ACHN (cell line): ENCODE data around the gene MUC5B.
"Not testable (repeated sequence)": the region's sequence is repeated elsewhere in the genome, so short reads cannot be mapped to it uniquely, and the experiment has no call there.

Experiments used
- DNase-seq: peaks from one replicate; pipeline ENCODE4 v3.0.0-alpha.2; 2015
- in situ Hi-C: cut with HindIII; loops from 2 replicates; pipeline ENCODE4 v1.10.0; 2017; ENCODE audit warnings: low sequenced_read_pairs, low pct_ligation_motif_present, low pct_unique_long_range_greater_than_20kb

MUC5B gene

GRCh38 chr11:1211838-1212237 lies 11.0 kb upstream of the MUC5B start:
- in situ Hi-C loops: no loop called here
- no peak for DNase-seq

DNA sequence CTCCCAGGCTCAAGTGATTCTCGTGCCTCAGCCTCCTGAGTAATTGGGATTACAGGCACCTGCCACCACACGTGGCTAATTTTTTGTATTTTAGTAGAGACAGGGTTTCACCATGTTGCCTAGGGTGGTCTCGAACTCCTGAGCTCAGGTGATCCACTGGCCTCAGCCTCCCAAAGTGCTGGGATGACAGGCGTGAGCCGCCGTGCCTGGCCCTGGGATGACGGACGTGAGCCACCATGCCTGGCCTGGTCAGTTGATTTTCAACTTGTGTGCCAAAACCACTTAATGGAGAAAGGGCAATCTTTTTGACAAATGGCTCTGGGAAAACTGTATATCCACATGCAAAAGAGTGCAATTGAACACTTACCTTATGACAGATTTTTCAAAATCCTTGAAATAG lies 7.0 kb upstream of the MUC5B start:
- in situ Hi-C loops, DNase-seq: not testable (repeated sequence)

GRCh38 chr11:1217151-1217550 lies 5.7 kb upstream of the MUC5B start:
- DNase-seq: no peak
- in situ Hi-C loops: no loop called here

GRCh38 chr11:1218256-1218787 lies 4.5 kb upstream of the MUC5B start:
- in situ Hi-C loops: no loop called here
- no peak for DNase-seq

DNA sequence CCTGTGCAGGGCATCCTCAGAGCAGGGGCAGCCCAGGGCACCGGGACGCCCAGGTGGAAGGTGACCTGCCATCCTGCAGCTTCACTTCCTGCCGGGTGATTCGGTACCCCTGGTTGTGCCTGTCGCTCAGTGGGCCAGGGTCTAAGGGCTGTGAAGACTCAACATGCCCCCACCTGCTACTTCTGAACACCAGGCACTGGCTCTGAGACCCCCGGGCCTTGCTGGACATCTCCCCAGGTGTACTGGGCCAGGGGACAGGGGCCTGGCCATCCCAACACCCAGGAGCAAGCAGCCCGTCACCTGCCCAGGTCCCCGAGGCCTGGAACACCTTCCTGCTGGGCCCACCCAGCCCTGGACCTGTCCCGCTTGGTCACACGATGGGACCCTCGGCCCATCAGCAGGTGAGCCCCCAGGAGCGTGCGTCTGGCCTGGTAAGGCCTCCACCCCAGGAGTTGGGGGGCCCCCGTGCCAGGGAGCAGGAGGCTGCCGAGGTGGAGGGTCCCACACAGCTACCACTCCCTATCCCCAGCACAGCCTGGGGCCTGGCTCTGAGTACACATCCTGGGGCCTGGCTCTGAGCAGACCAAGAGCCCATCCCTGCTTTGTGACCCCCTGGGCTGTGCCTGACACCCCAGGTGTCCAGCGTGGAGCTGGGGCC lies 3.9 kb upstream of the MUC5B start:
- no peak for DNase-seq
- in situ Hi-C loops: no loop called here

- in situ Hi-C loops: no loop called here
- no peak for DNase-seq
Measured at GRCh38 chr11:1219446-1219833, 3.4 kb upstream of the MUC5B start.

DNA sequence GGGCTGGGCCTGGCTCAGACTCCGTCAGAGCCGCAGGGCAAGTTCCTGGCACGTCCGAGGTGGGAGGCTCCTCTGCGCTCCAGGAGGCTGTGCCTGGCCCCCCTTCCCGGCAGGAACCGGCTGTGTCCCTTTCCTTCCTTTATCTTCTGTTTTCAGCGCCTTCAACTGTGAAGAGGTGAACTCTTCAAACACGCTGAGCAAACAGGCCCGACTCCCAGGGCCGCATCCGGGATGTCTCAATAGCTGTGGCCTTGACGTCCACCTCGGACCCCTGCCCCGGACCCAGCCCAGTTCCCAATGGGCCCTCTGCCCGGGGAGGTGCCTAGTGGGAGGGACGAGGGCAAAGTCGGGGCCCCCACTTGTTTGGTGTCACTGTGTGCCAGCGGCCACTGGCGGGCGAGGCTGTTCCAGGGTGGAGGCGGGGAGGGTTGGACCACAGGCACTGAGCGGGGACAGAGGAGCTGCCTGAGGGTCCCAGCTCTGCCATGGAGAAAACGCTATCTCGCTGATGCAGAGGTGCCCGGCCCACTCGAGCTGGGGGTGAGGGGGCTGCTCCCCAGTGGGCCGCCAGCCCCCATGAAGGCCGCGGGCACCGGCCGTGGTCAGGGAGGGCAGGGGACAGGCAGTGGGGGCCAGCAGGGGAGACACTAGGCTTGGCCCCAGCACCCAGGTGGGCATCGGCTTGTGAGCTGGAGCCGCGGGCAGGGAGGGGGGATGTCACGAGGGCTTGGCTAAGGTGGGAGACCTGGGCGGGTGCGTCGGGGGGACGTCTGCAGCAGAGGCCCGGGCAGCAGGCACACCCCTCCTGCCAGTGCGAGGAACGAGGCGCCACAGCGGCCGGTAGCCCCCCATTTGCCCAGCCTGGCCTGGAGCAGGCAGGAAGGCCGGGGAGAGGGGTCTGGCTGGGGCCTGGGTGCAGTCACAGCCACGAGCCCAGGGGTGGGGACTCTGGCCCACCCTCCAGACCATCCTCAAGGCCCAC lies 2.7 kb upstream of the MUC5B start:
- DNase-seq: no peak
- in situ Hi-C loops: no loop called here

DNA sequence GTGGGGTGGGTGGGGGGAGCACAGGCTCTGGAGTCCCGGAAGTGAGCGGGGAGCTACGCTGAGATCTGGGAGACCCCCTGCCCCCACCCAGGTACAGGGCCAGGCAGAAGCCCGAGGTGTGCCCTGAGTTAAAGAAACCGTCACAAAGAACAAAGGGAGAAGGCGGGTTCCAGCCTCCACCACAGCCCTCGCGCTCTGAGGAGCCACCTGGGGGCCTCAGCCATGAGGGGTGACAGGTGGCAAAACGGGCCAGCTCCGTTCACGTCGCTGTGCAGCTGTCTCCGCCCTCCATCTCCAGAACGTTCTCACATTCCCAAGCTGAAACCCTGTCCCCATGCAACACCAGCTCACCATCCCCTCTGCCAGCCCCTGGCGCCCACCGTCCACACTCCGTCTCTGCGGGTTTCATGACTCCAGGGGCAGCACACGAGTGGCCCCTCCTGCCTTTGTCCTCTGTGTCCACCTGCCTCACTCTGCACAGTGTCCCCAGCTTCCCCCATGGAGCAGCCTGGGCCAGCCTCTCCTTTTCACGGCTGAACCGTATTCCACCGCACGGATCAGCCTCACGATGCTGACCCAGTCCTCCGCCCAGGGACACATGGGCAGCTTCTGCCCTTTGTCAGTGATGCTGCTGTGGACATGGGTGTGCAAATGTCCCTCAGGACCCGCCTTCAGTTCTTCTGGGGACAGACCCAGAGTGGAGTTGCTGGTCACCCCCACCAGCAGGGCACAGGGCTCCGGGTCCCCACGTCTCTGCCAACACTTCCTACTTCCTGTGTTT lies 1.7 kb upstream of the MUC5B start:
- DNase-seq: no peak
- in situ Hi-C loops: no loop called here

GRCh38 chr11:1221848-1222311 lies 986 bp upstream of the MUC5B start:
- in situ Hi-C loops: no loop called here
- DNase-seq: no peak

DNA sequence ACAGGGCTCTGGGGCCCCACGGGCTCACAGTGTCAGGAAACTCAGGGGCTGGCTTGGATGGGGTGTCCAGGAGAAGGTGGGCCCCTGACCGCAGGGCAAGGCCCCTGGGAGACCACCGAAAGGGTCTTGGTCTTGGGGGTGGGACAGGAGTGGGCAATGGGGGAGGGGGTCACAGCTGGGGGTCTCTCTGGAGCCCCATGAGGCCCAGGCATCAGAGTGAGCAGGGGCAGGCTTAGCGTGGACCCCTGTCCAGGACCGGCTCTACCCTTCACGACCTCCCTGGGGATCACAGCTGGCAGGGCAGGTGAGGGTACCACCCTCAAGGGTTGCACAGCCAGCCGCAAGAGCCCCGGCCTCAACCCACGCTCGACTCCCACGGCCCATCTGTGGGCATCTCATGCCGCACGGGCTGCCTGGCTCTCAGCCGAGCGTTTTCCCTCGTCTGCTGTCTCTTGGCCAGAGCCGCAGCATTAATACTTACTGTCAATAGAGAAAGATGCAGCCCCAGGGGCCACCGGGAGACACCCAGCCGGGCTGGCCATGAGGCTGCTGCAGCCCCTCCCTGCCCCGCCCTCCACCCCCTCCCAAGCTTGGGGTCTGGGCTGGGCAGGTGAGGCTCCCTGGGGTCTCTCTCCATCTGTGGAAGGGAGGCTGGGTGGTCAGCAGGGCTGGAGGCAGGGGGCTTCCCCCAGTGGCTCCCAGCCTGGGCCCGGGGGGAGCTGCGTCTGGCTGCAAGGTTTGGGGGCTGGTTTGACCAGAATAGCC lies 662 bp downstream of the MUC5B start:
- in situ Hi-C loops: no loop called here
- DNase-seq: no peak

DNA sequence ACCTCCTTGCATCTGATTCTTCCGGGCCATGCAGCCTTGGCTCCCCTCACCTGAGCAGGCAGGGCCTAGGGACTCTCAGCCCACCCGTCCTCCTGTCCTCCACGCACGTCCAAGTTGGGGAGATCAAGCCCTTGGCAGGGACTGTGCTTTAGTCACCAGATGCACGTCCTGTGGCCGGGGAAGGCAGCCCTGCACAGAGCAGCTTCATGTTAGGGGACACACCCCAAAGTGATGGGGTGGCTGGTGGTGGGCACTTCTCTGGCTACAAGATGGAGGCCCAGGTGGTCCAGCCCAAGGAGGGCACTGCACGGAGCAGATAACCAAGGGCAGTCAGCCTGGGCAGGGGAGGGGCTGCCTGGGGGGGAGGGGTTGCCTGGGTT lies 1.2 kb downstream of the MUC5B start:
- in situ Hi-C loops: no loop called here
- no peak for DNase-seq

- DNase-seq: no peak
- in situ Hi-C loops: no loop called here
Measured at GRCh38 chr11:1224491-1225385, 1.9 kb downstream of the MUC5B start.

DNA sequence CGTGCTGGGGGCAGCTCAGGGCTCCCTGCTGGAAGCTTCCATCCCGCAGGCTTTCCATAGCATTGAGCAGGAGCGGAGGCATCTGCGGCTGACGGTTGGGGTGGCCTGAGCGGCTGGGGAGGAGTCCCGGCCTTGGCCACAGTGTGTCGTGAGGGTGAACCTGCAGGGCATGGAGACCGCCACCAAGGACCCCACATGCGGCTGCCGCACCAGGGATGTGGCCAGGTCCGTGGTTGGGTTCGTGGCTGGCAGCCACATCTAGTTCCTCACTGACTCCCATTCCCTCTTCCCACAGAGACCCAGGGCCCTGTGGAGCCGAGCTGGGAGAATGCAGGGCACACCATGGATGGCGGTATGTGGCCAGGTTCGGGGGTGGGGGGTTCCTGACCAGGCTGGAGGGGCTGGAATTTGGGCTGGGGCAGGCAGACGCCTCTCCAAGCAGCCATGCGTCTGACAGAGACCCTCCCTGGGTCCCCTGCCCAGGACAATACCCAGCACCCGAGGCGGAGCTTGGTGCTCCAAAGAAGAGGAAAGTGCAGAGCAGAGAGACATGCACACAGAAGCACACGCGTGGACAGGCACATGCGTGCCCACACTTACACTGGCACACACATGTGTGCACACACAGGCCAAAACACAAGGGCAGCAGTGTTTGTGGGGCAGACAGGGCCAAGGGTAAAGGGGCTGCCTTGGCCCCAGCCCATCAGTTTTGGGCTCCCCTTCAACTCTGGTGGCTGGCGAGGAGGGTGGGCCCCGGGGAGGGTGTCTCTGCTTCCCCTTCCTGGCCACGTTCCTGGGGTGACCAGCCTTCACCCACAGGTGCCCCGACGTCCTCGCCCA lies 2.7 kb downstream of the MUC5B start:
- no peak for DNase-seq
- in situ Hi-C loops: no loop called here

DNA sequence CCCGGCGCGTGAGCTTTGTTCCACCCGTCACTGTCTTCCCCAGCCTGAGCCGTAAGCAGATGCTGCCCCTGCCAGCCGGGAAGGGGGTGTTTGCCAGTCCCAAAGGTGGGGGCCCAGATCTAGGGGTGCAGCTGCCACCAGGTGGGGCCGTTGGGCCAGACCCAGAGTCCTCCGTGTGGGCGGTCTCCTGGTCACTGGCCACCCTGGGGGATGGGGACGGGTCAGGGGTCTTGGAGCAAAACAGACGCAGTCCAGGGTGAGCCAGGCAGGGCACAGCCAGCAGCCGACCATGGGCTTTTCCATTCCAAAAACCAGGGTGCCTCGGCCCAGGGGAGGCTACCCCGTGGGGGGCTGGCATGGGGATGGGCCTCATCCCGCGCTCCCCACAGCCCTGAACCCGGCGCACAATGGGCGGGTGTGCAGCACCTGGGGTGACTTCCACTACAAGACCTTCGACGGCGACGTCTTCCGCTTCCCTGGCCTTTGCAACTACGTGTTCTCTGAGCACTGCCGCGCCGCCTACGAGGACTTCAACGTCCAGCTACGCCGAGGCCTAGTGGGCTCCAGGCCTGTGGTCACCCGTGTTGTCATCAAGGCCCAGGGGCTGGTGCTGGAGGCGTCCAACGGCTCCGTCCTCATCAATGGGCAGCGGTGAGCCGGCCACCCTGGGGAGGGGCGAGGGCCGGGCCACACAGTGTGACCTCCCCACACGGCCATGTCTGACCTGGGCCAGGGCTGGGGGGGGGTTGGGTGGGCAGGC lies 3.5 kb downstream of the MUC5B start:
- in situ Hi-C loops: no loop called here
- DNase-seq: no peak

DNA sequence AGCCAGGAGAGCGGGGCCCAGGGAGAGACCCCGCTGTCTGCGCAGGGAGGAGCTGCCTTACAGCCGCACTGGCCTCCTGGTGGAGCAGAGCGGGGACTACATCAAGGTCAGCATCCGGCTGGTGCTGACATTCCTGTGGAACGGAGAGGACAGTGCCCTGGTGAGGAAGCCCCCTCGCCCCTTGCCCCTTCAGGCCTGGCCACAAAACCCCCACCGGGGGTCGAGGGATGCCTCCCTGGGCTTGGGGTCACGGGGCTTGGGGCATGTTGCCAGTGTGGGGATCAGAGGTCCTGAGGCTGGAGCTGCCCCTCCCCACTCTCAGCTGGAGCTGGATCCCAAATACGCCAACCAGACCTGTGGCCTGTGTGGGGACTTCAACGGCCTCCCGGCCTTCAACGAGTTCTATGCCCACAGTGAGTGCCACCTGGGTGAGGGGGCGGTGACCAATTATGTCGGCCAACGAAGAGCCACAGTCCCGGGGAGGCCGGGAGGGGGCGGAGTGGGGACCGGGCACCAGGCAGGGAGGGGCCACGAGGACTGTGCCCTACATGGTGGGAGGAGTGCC lies 4.2 kb downstream of the MUC5B start:
- no peak for DNase-seq
- in situ Hi-C loops: no loop called here
